Peyer's patch (tissue), 4 donors: ENCODE data around the gene DDC.

Experiments used
- CTCF ChIP-seq, 6 experiments: fragments of 450-650 bp in 4 of 6; fragments of 200-600 bp in 2 of 6; sonication (generic) in 1 of 6; IDR thresholded peaks; one replicate each; pipeline ENCODE4 v1.5.1; 2017 to 2019; ENCODE audit warnings: antibody characterized with exemption in 6 of 6, mild to moderate bottlenecking in 3 of 6, moderate library complexity in 1 of 6
- POLR2A ChIP-seq, 2 donors: fragments of 450-650 bp; IDR thresholded peaks; one replicate each; pipeline ENCODE4 v1.5.1; 2017; ENCODE audit warnings: antibody characterized with exemption in 2 of 2, mild to moderate bottlenecking in 2 of 2, moderate library complexity in 2 of 2

GRCh38 chr7:50557099-50557498, 8.1 kb downstream of the DDC start:
- no peak for TF ChIP-seq CTCF (IDR thresholded peaks at IDR 0.05)
- no peak for TF ChIP-seq POLR2A (IDR thresholded peaks at IDR 0.05)
